WTC11 (cell line): ENCODE data around the gene IL4I1. TPM values are rescaled to one million over a fixed set of nuclear protein-coding genes. Genes with fewer than 3 reads are reported as not detected.

Experiments
- ATAC-seq: fragments of 200-7000 bp; cut with Tn5 transposase; 2 replicates; pipeline ENCODE4 v1.10.0; 2021; ENCODE audit warnings: mild to moderate bottlenecking, moderate library complexity
- CTCF ChIA-PET: fragments of 300-600 bp; sonication (Branson Sonifier 250); formaldehyde crosslinking; loops from one replicate; lab custom pipeline; 2021; ENCODE audit warnings: antibody characterized with exemption; lab: Charles Lee
- POLR2A ChIA-PET: fragments of 350-600 bp; sonication (Branson Sonifier 250); formaldehyde crosslinking; loops from one replicate; lab custom pipeline; 2021; ENCODE audit warnings: antibody characterized with exemption; lab: Charles Lee
- DNase-seq: peaks from one replicate; pipeline ENCODE4 v3.0.0; 2021; ENCODE audit warnings: low spot score
- H3K27ac Mint-ChIP-seq: 2 replicates; pipeline ENCODE4 v1.8.0; 2021; ENCODE audit warnings: mixed read lengths
- H3K27me3 Mint-ChIP-seq: 2 replicates; pipeline ENCODE4 v1.8.0; 2021; ENCODE audit warnings: low read depth, mild to moderate bottlenecking, moderate library complexity, mixed read lengths
- H3K36me3 Mint-ChIP-seq: 2 replicates; pipeline ENCODE4 v1.8.0; 2021; ENCODE audit warnings: mixed read lengths
- H3K4me1 Mint-ChIP-seq: 2 replicates; pipeline ENCODE4 v1.8.0; 2022; ENCODE audit warnings: mixed read lengths
- H3K4me3 Mint-ChIP-seq: 2 replicates; pipeline ENCODE4 v1.8.0; 2021; ENCODE audit warnings: mild to moderate bottlenecking, moderate library complexity, mixed read lengths
- H3K9me3 Mint-ChIP-seq: 2 replicates; pipeline ENCODE4 v1.8.0; 2021; ENCODE audit warnings: mixed read lengths
- AR ChIP-seq: fragments of 250-450 bp; sonication (Bioruptor Pico); IDR thresholded peaks from 2 replicates; pipeline ENCODE4 v1.9.0; 2021; ENCODE audit warnings: mild to moderate bottlenecking
- ATF3 ChIP-seq: sonication (generic); formaldehyde crosslinking; conservative IDR thresholded peaks from 2 replicates; pipeline ENCODE4 v1.8.1; 2022; ENCODE audit warnings: mild to moderate bottlenecking, missing genetic modification reagents
- CTCF ChIP-seq: fragments of 200-600 bp; IDR thresholded peaks from 2 replicates; pipeline ENCODE4 v1.8.0; 2022; ENCODE audit warnings: antibody characterized with exemption
- ELF4 ChIP-seq: sonication (generic); formaldehyde crosslinking; IDR thresholded peaks from 2 replicates; pipeline ENCODE4 v1.8.1; 2022; ENCODE audit warnings: low read depth, mild to moderate bottlenecking, moderate library complexity, missing genetic modification reagents
- ETV6 ChIP-seq: sonication (generic); formaldehyde crosslinking; IDR thresholded peaks from 2 replicates; pipeline ENCODE4 v1.8.1; 2022; ENCODE audit warnings: mild to moderate bottlenecking, missing genetic modification reagents
- FOXJ3 ChIP-seq: sonication (generic); formaldehyde crosslinking; IDR thresholded peaks from 2 replicates; pipeline ENCODE4 v1.9.0; 2021; ENCODE audit warnings: missing genetic modification reagents, mild to moderate bottlenecking, borderline replicate concordance
- GTF2I ChIP-seq: fragments of 250-450 bp; sonication (Bioruptor Pico); conservative IDR thresholded peaks from 2 replicates; pipeline ENCODE4 v1.4.0; 2021; ENCODE audit warnings: mild to moderate bottlenecking
- JUN ChIP-seq: sonication (generic); formaldehyde crosslinking; IDR thresholded peaks from 2 replicates; pipeline ENCODE4 v1.8.0; 2023; ENCODE audit warnings: mild to moderate bottlenecking, missing genetic modification reagents
- NR2C2 ChIP-seq: sonication (generic); formaldehyde crosslinking; IDR thresholded peaks from 2 replicates; pipeline ENCODE4 v1.8.0; 2022; ENCODE audit warnings: mild to moderate bottlenecking, missing genetic modification reagents
- NR3C1 ChIP-seq: sonication (generic); formaldehyde crosslinking; conservative IDR thresholded peaks from 2 replicates; pipeline ENCODE4 v1.8.1; 2023; ENCODE audit warnings: low read depth, mild to moderate bottlenecking, missing genetic modification reagents
- OVOL2 ChIP-seq: fragments of 250-450 bp; sonication (Bioruptor Pico); IDR thresholded peaks from 2 replicates; pipeline ENCODE4 v1.9.0; 2021; ENCODE audit warnings: mild to moderate bottlenecking, borderline replicate concordance
- PRRX2 ChIP-seq: fragments of 250-450 bp; sonication (Bioruptor Pico); IDR thresholded peaks from 2 replicates; pipeline ENCODE4 v1.8.0; 2021; ENCODE audit warnings: mild to moderate bottlenecking
- TEAD4 ChIP-seq: sonication (generic); formaldehyde crosslinking; IDR thresholded peaks from 2 replicates; pipeline ENCODE4 v1.8.0; 2022; ENCODE audit warnings: mild to moderate bottlenecking, missing genetic modification reagents
- USF2 ChIP-seq: sonication (generic); formaldehyde crosslinking; IDR thresholded peaks from 2 replicates; pipeline ENCODE4 v1.8.1; 2023; ENCODE audit warnings: mild to moderate bottlenecking, missing genetic modification reagents, moderate library complexity
- ZBTB21 ChIP-seq: sonication (generic); formaldehyde crosslinking; IDR thresholded peaks from 2 replicates; pipeline ENCODE4 v1.8.1; 2023; ENCODE audit warnings: mild to moderate bottlenecking, missing genetic modification reagents, borderline replicate concordance
- ZNF121 ChIP-seq: sonication (generic); formaldehyde crosslinking; IDR thresholded peaks from 2 replicates; pipeline ENCODE4 v1.8.0; 2023; ENCODE audit warnings: missing genetic modification reagents
- ZNF263 ChIP-seq: sonication (generic); formaldehyde crosslinking; IDR thresholded peaks from 2 replicates; pipeline ENCODE4 v1.8.1; 2022; ENCODE audit warnings: low read depth, mild to moderate bottlenecking, moderate library complexity, missing genetic modification reagents
- ZNF317 ChIP-seq: sonication (generic); formaldehyde crosslinking; IDR thresholded peaks from 2 replicates; pipeline ENCODE4 v1.8.1; 2023; ENCODE audit warnings: low read depth, mild to moderate bottlenecking, moderate library complexity, missing genetic modification reagents, borderline replicate concordance
- ZNF396 ChIP-seq: fragments of 250-450 bp; sonication (Bioruptor Pico); IDR thresholded peaks from 2 replicates; pipeline ENCODE4 v1.8.0; 2021; ENCODE audit warnings: mild to moderate bottlenecking, moderate library complexity, borderline replicate concordance
- ZNF416 ChIP-seq: fragments of 250-450 bp; sonication (Bioruptor Pico); IDR thresholded peaks from 2 replicates; pipeline ENCODE4 v1.9.0; 2021; ENCODE audit warnings: mild to moderate bottlenecking, inconsistent platforms
- ZNF512 ChIP-seq: sonication (generic); formaldehyde crosslinking; IDR thresholded peaks from 2 replicates; pipeline ENCODE4 v1.8.1; 2022; ENCODE audit warnings: missing genetic modification reagents, borderline replicate concordance
- ZSCAN18 ChIP-seq: fragments of 250-450 bp; sonication (Bioruptor Pico); IDR thresholded peaks from 2 replicates; pipeline ENCODE4 v2.1.2; 2022; ENCODE audit warnings: mild to moderate bottlenecking, moderate library complexity
- total RNA-seq: library from RNA; stranded (reverse); gene quantifications from 3 replicates; pipeline ENCODE4 v1.2.3, GENCODE V29; 2021

The IL4I1 gene
- total RNA-seq, 1 experiment from 2014 or later = 0.83 TPM

- ChIA-PET POLR2A (interaction anchor here (0.6 kb wide), 1 partner anchor 16 kb away, joined by 3 read pairs; no protein-coding TSS in a partner anchor), CTCF (interaction anchor here (0.6 to 1.1 kb wide), 2 partner anchors 10 to 161 kb away, joined by 4 read pairs; no protein-coding TSS in a partner anchor)
- H3K4me1 Mint-ChIP-seq = peaks cover 11% of the 10 kb centered on the region
- H3K4me3 Mint-ChIP-seq = no peak overlapping the region
- H3K9me3 Mint-ChIP-seq = no peaks in the 10 kb centered on the region
- peaks cover 40% of the 10 kb centered on the region for H3K27me3 Mint-ChIP-seq
- DNase-seq (no peak), ATAC-seq (no peak)
- TF ChIP-seq OVOL2 (CRISPR knock-in tag) (no peak), USF2 (CRISPR knock-in tag) (no peak), ZNF263 (no peak), ETV6 (no peak), NR3C1 (CRISPR knock-in tag) (no peak), ZNF512 (CRISPR knock-in tag) (no peak), ZBTB21 (CRISPR knock-in tag) (no peak), ZNF396 (CRISPR knock-in tag) (no peak), ELF4 (CRISPR knock-in tag) (no peak), NR2C2 (CRISPR knock-in tag) (no peak), ZNF317 (no peak), ZNF416 (CRISPR knock-in tag) (no peak), ZNF121 (CRISPR knock-in tag) (no peak)
- H3K36me3 Mint-ChIP-seq = peaks cover 34% of the 10 kb centered on the region
- no peak overlapping the region for H3K27ac Mint-ChIP-seq
These were observed 8.2 kb downstream of the IL4I1 start for GRCh38 chr19:49888510-49888824.

- Mint-ChIP-seq H3K4me3 (no peak overlapping the region), H3K4me1 (peaks cover 11% of the 10 kb centered on the region), H3K36me3 (peaks cover 39% of the 10 kb centered on the region), H3K9me3 (no peaks in the 10 kb centered on the region), H3K27me3 (peaks cover 34% of the 10 kb centered on the region), H3K27ac (no peak overlapping the region)
- ATAC-seq = no peak
- DNase-seq = no peak
- CTCF ChIA-PET = interaction anchor here (0.6 to 1.1 kb wide), 2 partner anchors 9 to 162 kb away, joined by 4 read pairs; no protein-coding TSS in a partner anchor
- POLR2A ChIA-PET = interaction anchor here (0.6 kb wide), 1 partner anchor 17 kb away, joined by 3 read pairs; no protein-coding TSS in a partner anchor
- no peak for TF ChIP-seq PRRX2
- no peak for TF ChIP-seq JUN (CRISPR knock-in tag)
- TF ChIP-seq ATF3 (CRISPR knock-in tag) = no peak
- no peak for TF ChIP-seq ZNF416 (CRISPR knock-in tag)
- no peak for TF ChIP-seq CTCF
- TF ChIP-seq ZSCAN18 (CRISPR knock-in tag) = no peak
- no peak for TF ChIP-seq AR
- no peak for TF ChIP-seq FOXJ3 (CRISPR knock-in tag)
- no peak for TF ChIP-seq TEAD4 (CRISPR knock-in tag)
- no peak for TF ChIP-seq GTF2I (CRISPR knock-in tag)
These were observed 8.8 kb downstream of the IL4I1 start for GRCh38 chr19:49887665-49888509.
